Measurements from ENCODE around the gene RBP3. TPM values are rescaled to one million over a fixed set of nuclear protein-coding genes. Genes with fewer than 3 reads are reported as not detected.

The RBP3 gene
- total RNA-seq, 1 experiment from 2014 or later: not detected

- DNase-seq (ENCODE audit: low read depth, low spot score): no peak
- intact Hi-C loops (cut with micrococcal nuclease; ENCODE audit: unreplicated experiment): no loop called here
Measured at GRCh38 chr10:47323087-47323486, 25.1 kb upstream of the RBP3 start.

GRCh38 chr10:47323636-47324296 is 24.4 kb upstream of the RBP3 start:
- Histone ChIP-seq H3K36me3 (ENCODE audit: control insufficient read depth, insufficient read depth, low read length) (no peaks in the 10 kb centered on the region), H3K9me3 (ENCODE audit: control insufficient read depth, insufficient read depth, low read depth, low read length) (no peaks in the 10 kb centered on the region), H3K27me3 (ENCODE audit: control insufficient read depth, insufficient read depth, low read length) (peaks cover 8% of the 10 kb centered on the region; the same call in 1 of the 2 replicates), H3K4me3 (ENCODE audit: low read depth in 2 of 2, low read length in 2 of 2) (no peak overlapping the region), H3K4me1 (ENCODE audit: control insufficient read depth, insufficient read depth, low read length) (no peaks in the 10 kb centered on the region), H3K27ac (ENCODE audit: low read length) (no peak overlapping the region)
- no peak; the same call in 1 of the 2 replicates for ATAC-seq
- no peak for DNase-seq (ENCODE audit: low read depth, low spot score)
- CTCF ChIA-PET: interaction anchor here (0.7 kb wide), 1 partner anchor 12 kb away, joined by 4 read pairs; no protein-coding TSS in a partner anchor
- TF ChIP-seq POLR2AphosphoS5 (IDR thresholded peaks at IDR 0.05; ENCODE audit: low read depth, low read length): no peak
- TF ChIP-seq CTCF (IDR thresholded peaks at IDR 0.05): no peak
- TF ChIP-seq SIN3A (IDR thresholded peaks at IDR 0.05; ENCODE audit: borderline replicate concordance, insufficient read depth, low read depth, low read length): no peak
- no peak for TF ChIP-seq TCF7L2 (IDR thresholded peaks at IDR 0.05; ENCODE audit: low read depth, low read length)
- no peak for TF ChIP-seq REST (IDR thresholded peaks at IDR 0.05; ENCODE audit: insufficient read depth in 1 of 2, low read depth in 2 of 2, low read length in 1 of 2)
- POLR2A ChIA-PET: no interaction called here
- in situ Hi-C loops (cut with HindIII; ENCODE audit: low pct_unique_long_range_greater_than_20kb, low sequenced_read_pairs): no loop called here
- intact Hi-C loops (cut with micrococcal nuclease; ENCODE audit: unreplicated experiment): no loop called here
- BruUV-seq (replicated peaks): no TSS peak

More at GRCh38 chr10:47323087-47323486, 25.1 kb upstream of the RBP3 start:
- CTCF ChIA-PET: interaction anchor here (0.7 kb wide), 1 partner anchor 11 kb away, joined by 4 read pairs; no protein-coding TSS in a partner anchor
- POLR2A ChIA-PET: interaction anchor here (0.5 kb wide), 1 partner anchor 282 kb away, joined by 4 read pairs; no protein-coding TSS in a partner anchor
- no peak for ATAC-seq
- no peaks in the 10 kb centered on the region for H3K36me3 ChIP-seq (ENCODE audit: control insufficient read depth, insufficient read depth, low read length)
- no peak for TF ChIP-seq TCF7L2 (IDR thresholded peaks at IDR 0.05; ENCODE audit: low read depth, low read length)
- no peak for TF ChIP-seq CTCF (IDR thresholded peaks at IDR 0.05)
- no peak for TF ChIP-seq SIN3A (IDR thresholded peaks at IDR 0.05; ENCODE audit: borderline replicate concordance, insufficient read depth, low read depth, low read length)
- no peak for TF ChIP-seq POLR2AphosphoS5 (IDR thresholded peaks at IDR 0.05; ENCODE audit: low read depth, low read length)
- TF ChIP-seq REST (IDR thresholded peaks at IDR 0.05; ENCODE audit: insufficient read depth in 1 of 2, low read depth in 2 of 2, low read length in 1 of 2): no peak
- H3K4me1 ChIP-seq (ENCODE audit: control insufficient read depth, insufficient read depth, low read length): no peaks in the 10 kb centered on the region
- peaks cover 8% of the 10 kb centered on the region; the same call in 1 of the 2 replicates for H3K27me3 ChIP-seq (ENCODE audit: control insufficient read depth, insufficient read depth, low read length)
- no TSS peak for BruUV-seq (replicated peaks)
- no peaks in the 10 kb centered on the region for H3K9me3 ChIP-seq (ENCODE audit: control insufficient read depth, insufficient read depth, low read depth, low read length)
- H3K4me3 ChIP-seq (ENCODE audit: low read depth in 2 of 2, low read length in 2 of 2): no peak overlapping the region
- H3K27ac ChIP-seq (ENCODE audit: low read length): no peak overlapping the region
- in situ Hi-C loops (cut with HindIII; ENCODE audit: low pct_unique_long_range_greater_than_20kb, low sequenced_read_pairs): no loop called here
